Inflammatory macrophage (primary cell): ENCODE measurements around the gene VAV3.
"Not testable (repeated sequence)": the region's sequence is repeated elsewhere in the genome, so short reads cannot be mapped to it uniquely, and the experiment has no call there.

Experiments
- DNase-seq, 2 donors: peaks; one replicate each; pipeline ENCODE4 v3.0.0-alpha.2; 2020 to 2022

VAV3 gene

GRCh38 chr1:107733401-107733800, 231.6 kb downstream of the VAV3 start:
- DNase-seq = not testable (repeated sequence)

- DNase-seq = no peak
These were observed 237.1 kb downstream of the VAV3 start for GRCh38 chr1:107727866-107728265.

- no peak for DNase-seq
These were observed 238.1 kb downstream of the VAV3 start for GRCh38 chr1:107726860-107727259.

GRCh38 chr1:107724648-107725047, 240.3 kb downstream of the VAV3 start:
- no peak for DNase-seq

GRCh38 chr1:107720210-107720609, 244.8 kb downstream of the VAV3 start:
- DNase-seq = not testable (repeated sequence)

GRCh38 chr1:107710005-107710404, 255.0 kb downstream of the VAV3 start:
- no peak for DNase-seq

- DNase-seq = no peak
These were observed 257.9 kb downstream of the VAV3 start for GRCh38 chr1:107707111-107707510.

GRCh38 chr1:107706182-107706581, 258.8 kb downstream of the VAV3 start:
- no peak for DNase-seq

- no peak for DNase-seq
These were observed 260.1 kb downstream of the VAV3 start for GRCh38 chr1:107704911-107705310.

- DNase-seq = no peak
These were observed 261.9 kb downstream of the VAV3 start for GRCh38 chr1:107702946-107703571.

GRCh38 chr1:107700651-107701050, 264.3 kb downstream of the VAV3 start:
- DNase-seq = not testable (repeated sequence)

GRCh38 chr1:107698161-107698560, 266.8 kb downstream of the VAV3 start:
- DNase-seq = no peak

GRCh38 chr1:107695341-107695740, 269.6 kb downstream of the VAV3 start:
- DNase-seq = no peak

- DNase-seq = no peak
These were observed 272.2 kb downstream of the VAV3 start for GRCh38 chr1:107692580-107693345.

GRCh38 chr1:107691540-107691939, 273.4 kb downstream of the VAV3 start:
- DNase-seq = no peak

- DNase-seq = no peak
These were observed 274.5 kb downstream of the VAV3 start for GRCh38 chr1:107690491-107690890.

- DNase-seq = no peak
These were observed 275.2 kb downstream of the VAV3 start for GRCh38 chr1:107689733-107690132.

GRCh38 chr1:107689159-107689558, 275.8 kb downstream of the VAV3 start:
- no peak for DNase-seq

GRCh38 chr1:107687849-107688753, 276.9 kb downstream of the VAV3 start:
- DNase-seq = no peak

GRCh38 chr1:107683683-107684082, 281.3 kb downstream of the VAV3 start:
- DNase-seq = no peak

- no peak for DNase-seq
These were observed 281.8 kb downstream of the VAV3 start for GRCh38 chr1:107683191-107683657.

- DNase-seq = no peak
These were observed 282.5 kb downstream of the VAV3 start for GRCh38 chr1:107682467-107682866.

- no peak for DNase-seq
These were observed 283.9 kb downstream of the VAV3 start for GRCh38 chr1:107681001-107681479.
